Embryonic facial prominence (tissue), 1 donor: Measurements from ENCODE around the gene MTMR11.
"Not testable (repeated sequence)": the region's sequence is repeated elsewhere in the genome, so short reads cannot be mapped to it uniquely, and the experiment has no call there.

Experiments used
- DNase-seq: peaks from one replicate; pipeline ENCODE4 v3.0.0-alpha.2; 2016; ENCODE audit errors: extremely low spot score

Gene MTMR11

GRCh38 chr1:149899460-149900284, 37.0 kb downstream of the MTMR11 start, which contains the start of gene BOLA1:
Gene BOLA1, plus strand, starts transcription at chr1:149899568. Its CDS starts 492 bp downstream, at chr1:149900060.
- DNase-seq = peak; percentile 91

DNA sequence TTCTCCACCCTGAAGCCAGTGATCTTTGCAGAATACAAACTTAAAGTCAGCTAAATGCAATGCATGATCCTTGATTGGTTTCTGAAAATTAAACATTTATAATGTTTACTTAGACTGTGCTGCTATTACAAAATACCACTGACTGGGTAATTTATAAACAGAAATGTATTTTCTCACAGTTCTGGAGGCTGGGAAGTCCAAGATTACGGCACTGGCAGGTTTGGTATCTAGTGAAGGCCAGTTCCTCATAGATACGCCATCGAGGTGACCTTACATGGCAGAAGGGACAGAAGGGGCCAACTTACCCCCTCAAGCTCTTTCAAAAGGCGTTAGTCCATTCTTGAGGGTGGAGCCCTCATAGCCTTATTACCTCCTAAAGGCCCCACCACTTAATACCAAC, 40.1 kb downstream of the MTMR11 start:
- no peak for DNase-seq

GRCh38 chr1:149888999-149889289, 47.7 kb downstream of the MTMR11 start:
- DNase-seq = no peak

DNA sequence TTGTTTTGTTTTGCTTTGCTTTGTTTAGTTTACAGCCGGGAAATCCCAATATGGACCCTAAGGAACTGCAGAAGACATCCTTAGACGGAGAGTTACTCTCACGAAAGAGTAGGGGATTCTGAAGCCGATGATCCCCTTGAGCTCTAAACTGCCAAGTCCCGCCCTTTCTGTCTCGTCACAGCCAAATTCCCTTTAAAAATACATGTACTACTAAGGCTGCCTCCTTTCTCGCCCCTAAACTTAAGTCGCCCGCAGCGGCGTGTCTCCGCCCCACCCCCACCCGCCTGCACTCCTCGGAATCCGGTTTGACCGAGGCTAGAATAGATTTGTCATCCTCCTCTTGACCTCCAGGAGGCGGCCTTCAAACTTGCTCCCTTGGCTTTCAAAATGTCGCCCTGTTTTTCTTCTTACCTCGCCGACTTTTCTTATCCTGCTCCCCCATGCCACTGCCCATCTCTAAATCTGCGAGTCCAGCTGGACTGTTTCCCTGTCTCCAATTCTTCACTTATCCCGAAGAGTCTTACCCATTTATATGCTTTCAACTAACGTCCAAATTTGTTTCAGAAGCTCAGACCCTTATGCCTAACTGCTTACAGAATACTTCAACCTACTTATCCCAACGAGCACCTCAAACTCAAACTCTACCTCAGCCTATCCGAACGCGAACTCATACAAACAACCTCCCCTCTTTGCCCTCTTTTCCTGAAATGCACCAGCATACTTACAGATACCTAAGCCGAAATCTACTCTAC, 48.3 kb downstream of the MTMR11 start:
- peak; percentile 92 for DNase-seq

GRCh38 chr1:149887456-149888246, 49.0 kb downstream of the MTMR11 start:
- DNase-seq = peak; percentile 100

DNA sequence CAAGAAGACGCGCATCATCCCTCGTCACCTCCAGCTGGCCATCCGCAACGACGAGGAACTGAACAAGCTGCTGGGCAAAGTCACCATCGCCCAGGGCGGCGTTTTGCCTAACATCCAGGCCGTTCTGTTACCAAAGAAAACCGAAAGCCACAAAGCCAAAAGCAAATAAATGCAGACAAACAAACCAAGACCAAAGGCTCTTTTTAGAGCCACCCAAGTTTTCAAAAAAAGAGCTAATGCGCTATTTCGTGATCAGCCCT, 49.6 kb downstream of the MTMR11 start:
- DNase-seq = not testable (repeated sequence)

DNA sequence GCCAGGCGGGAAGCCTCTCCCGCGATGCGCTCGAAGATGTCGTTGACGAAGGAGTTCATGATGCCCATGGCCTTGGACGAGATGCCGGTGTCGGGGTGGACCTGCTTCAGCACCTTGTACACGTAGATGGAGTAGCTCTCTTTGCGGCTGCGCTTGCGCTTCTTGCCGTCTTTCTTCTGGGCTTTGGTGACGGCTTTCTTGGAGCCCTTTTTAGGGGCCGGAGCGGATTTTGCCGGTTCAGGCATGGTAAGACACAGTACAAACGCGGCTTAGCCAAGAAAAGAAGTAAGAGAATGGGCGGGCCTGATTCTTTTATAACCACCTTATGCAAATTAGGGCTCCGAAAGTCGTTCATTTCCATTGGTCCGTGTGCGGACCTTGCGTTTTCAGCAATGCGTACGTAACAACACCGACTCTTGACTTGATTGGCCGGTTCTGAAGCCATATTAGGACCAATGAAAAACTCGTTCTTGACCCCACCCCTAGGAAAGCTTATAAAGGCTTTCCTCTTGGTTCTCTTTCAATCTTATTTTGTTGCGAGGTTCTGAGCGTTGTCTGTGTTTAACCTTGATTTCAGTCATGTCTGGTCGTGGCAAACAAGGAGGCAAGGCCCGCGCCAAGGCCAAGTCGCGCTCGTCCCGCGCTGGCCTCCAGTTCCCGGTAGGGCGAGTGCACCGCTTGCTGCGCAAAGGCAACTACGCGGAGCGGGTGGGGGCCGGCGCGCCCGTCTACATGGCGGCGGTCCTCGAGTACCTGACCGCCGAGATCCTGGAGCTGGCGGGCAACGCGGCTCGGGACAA, 50.1 kb downstream of the MTMR11 start:
- peak; percentile 100 for DNase-seq

GRCh38 chr1:149886121-149886395, 50.6 kb downstream of the MTMR11 start:
- DNase-seq = not testable (repeated sequence)

- DNase-seq = peak; percentile 76
Measured at GRCh38 chr1:149885339-149886120, 51.1 kb downstream of the MTMR11 start.

- no peak for DNase-seq
Measured at GRCh38 chr1:149884433-149885338, 52.0 kb downstream of the MTMR11 start.

GRCh38 chr1:149883598-149884247, 53.0 kb downstream of the MTMR11 start:
- no peak for DNase-seq

- DNase-seq = no peak
Measured at GRCh38 chr1:149881876-149882275, 54.8 kb downstream of the MTMR11 start.

DNA sequence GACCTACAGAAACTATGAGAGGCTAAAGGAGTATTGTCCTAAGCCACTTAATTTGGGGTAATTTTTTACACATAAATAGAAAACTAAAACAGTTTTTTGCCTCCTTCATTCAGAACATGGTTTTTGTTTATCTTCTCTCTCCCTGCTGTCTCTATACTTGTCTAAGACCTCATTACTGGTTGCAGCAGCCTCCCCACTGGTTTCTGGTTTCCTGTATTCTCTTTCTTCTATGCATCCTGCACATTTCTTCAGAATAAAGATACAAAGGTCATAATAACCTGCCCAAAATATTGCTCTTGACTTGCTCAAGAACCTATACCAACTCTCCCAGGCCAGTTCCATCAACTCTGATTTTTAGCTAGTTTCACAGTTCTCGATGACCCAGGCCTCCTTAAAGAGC, 57.1 kb downstream of the MTMR11 start:
- no peak for DNase-seq
